Erythroblast (primary cell): ENCODE data around the gene ADD3.

ENCODE experiments used
- DNase-seq, 2 experiments: peaks; one replicate each; lab custom pipeline; 2025; lab: John Stamatoyannopoulos, UW
- GATA1 ChIP-seq: IDR thresholded peaks from 2 replicates; pipeline ENCODE4 v1.6.1; 2011; ENCODE audit warnings: low read depth, mild to moderate bottlenecking, control low read depth, low read length, moderate library complexity
- POLR2A ChIP-seq: IDR thresholded peaks from 2 replicates; pipeline ENCODE4 v1.6.1; 2011; ENCODE audit warnings: mild to moderate bottlenecking, low read length

Gene ADD3

GRCh38 chr10:110168601-110169481 is 161.1 kb downstream of the ADD3 start:
- no peak for DNase-seq
- TF ChIP-seq GATA1 (no peak), POLR2A (no peak)

- TF ChIP-seq POLR2A (no peak), GATA1 (no peak)
- no peak for DNase-seq
Observed at GRCh38 chr10:110169586-110169985, 161.8 kb downstream of the ADD3 start.

- no peak for DNase-seq
- TF ChIP-seq GATA1 (no peak), POLR2A (no peak)
Observed at GRCh38 chr10:110170142-110170971, 162.6 kb downstream of the ADD3 start.

- no peak for DNase-seq
- TF ChIP-seq POLR2A (no peak), GATA1 (no peak)
Observed at GRCh38 chr10:110171032-110171431, 163.2 kb downstream of the ADD3 start.

DNA sequence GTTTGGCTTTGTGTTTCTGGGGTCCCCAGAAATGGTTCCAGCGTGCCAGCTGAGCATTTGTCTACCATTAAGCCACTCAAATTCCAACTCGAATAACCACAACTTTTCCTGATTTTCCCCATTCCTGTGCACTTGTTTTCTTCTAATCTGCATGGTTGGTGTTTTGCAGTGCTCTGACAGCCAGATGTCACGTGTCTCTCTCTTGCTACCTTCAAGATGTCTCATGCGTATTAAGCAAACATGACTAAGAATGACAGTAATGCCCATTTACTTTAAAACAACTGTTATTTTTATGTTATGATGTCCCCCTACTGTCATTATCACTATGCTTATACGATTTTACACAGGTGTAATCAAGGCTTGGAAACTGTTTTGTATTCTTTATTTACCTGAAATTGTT is 164.4 kb downstream of the ADD3 start:
- no peak for TF ChIP-seq POLR2A
- no peak for TF ChIP-seq GATA1
- DNase-seq, result no peak

DNA sequence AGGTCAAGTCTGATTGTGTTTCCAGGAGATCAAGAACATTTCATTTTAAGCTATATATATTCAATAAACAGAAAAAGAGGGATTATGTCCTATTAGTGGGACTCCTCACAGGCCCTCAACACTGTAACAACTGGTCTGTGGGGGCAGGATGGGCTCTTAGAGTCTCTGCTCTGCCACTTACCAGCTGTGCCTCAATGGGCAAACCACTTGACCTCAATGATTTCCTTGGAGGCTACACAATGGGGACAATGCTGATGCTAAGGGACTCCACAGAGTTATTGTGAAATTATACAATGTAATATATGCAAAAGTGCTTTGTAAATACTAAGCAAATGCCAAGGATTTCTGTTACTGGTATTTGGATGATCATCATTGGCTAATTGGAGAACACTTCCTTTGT is 166.4 kb downstream of the ADD3 start:
- TF ChIP-seq GATA1 (no peak), POLR2A (no peak)
- no peak for DNase-seq

DNA sequence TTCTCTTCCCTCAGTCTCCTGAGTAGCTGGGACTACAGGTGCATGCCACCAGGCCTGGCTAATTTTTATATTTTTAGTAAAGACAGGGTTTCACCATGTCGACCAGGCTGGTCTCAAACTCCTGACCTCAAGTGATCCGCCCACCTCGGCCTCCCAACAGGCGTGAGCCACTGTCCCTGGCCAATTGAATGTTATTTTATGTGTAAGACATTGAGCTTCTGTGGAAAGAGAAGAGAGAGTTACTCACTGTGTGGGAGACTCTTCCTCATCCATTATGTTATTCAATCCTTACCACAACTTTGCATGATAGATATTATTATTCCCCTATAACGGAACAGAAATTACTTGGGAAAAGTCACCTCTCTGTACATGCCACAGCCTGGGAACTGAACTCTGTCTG is 167.0 kb downstream of the ADD3 start:
- TF ChIP-seq POLR2A (no peak), GATA1 (no peak)
- DNase-seq, result no peak

- peak in 1 of 2 experiments; percentile 25 for DNase-seq
- TF ChIP-seq POLR2A (no peak), GATA1 (no peak)
Observed at GRCh38 chr10:110175406-110175805, 167.6 kb downstream of the ADD3 start.

DNA sequence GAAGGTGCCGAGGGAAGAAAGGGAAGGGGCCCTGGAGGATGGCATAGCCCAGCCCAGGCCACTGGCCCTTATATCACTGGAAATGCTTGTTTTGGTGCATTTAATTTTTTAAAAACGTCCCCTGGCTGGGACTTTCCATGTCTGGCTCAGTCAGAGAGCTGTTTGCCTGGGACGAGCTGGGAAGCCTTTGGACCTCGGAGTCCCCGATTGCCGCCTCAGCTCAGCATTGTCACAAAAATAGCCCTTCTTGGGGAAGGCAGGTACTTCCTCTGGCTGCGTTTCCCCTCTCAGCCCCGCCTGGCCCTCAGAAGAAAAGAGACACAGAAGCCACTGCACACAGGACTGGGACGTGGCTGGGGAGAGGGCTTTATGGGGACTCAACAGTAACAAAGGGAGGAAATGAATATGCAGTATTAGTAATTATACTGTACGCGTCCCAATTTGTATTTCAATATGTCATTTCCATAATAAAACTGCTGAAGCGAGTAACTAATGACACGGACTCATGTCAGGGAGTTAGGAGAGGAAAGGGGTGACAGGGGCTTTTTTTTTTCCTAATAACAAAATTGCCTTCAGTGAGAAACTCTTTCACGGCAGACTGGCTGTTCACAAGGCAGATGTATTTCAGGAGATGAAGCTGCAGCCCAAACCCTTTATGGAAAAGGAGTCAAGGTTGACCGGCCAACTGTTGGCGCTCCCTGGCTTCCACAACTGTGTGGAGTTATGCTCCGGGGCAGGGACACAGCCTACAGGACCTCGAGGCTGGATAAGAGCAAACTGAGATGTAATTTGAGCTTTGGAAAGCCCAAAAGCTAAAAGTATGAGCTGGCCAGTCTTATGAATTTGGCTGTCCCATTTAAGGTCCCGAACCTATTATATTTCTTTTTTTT is 168.6 kb downstream of the ADD3 start:
- DNase-seq, result no peak
- TF ChIP-seq GATA1 (no peak), POLR2A (no peak)

DNA sequence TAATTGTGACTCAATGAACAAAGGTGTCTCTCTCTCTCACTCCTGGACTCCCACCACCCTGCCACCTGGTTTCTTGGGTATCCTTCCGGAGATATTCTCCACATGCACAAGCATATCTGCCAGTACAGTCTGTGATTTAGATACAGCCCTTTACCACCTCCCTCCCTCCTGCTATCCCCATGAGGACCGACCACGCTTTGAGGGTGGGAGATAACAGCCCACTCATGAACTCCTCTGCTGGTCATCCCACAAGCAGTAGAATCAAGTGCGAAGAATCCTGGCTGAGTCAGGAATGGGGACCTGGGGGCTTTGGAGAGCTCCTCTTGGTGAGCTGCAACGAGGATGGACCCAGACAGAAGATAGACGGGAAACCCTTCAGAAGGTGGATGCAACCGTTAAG is 171.4 kb downstream of the ADD3 start:
- TF ChIP-seq POLR2A (no peak), GATA1 (no peak)
- no peak for DNase-seq

DNA sequence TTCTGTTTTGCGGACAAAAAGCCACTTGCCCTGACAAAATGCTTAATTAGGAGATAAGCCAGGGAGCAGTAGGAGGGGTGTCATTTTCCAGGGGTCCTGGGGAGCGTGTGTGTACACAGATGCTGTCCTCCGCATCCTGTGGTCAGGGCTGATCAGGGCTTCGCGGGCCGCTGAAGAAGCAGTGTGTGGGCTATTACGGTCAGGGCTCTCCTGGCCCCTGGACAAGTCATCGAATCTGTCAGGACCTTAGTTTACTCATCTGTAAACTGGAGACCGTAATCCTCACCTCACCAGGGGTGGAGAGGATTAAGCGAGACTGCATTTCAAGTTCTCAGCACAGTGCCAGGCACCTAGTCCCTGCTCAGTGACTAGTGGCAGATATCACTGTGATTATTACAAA is 173.7 kb downstream of the ADD3 start:
- TF ChIP-seq POLR2A (no peak), GATA1 (no peak)
- DNase-seq, result no peak

DNA sequence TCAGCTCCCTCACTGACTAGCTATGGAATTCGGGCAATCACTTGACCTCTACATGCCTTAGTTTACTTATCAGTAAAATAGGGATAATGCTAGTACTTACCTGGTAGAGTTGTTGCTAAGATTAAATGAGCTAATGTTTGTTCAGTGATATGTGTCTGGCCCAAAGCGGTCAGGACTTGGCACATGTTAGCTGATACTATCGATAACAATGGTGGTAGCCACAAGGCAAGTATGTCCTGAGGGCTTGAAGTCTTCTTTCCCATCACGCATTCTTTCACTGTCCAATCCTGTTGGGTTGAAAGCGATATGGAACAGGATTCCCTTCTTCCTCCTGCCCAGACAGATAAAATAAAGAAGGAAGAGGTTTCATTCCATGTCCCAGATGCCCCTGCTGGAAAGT is 174.1 kb downstream of the ADD3 start:
- TF ChIP-seq GATA1, result no peak
- TF ChIP-seq POLR2A, result no peak
- DNase-seq, result no peak

GRCh38 chr10:110184398-110184797 is 176.6 kb downstream of the ADD3 start:
- DNase-seq, result no peak
- no peak for TF ChIP-seq POLR2A
- no peak for TF ChIP-seq GATA1
